GM12878 (cell line): ENCODE results near the gene HIVEP3. TPM values are rescaled to one million over a fixed set of nuclear protein-coding genes. Genes with fewer than 3 reads are reported as not detected.

ENCODE experiments used
- ATAC-seq: fragments of 200-7000 bp; cut with Tn5 transposase; 3 replicates; pipeline ENCODE4 v1.9.1; 2020; ENCODE audit warnings: mild to moderate bottlenecking, moderate library complexity
- BruUV-seq: library from RNA; stranded (reverse); fragments of 400-500 nt; replicated peaks from 2 replicates; lab custom pipeline; 2021; lab: Mats Ljungman, UMichigan
- CTCF ChIA-PET: fragments of 300-600 bp; sonication (Branson Sonifier 250); formaldehyde crosslinking; extraction: SDS; loops from one replicate; lab custom pipeline; 2021; ENCODE audit warnings: inconsistent platforms; lab: Yijun Ruan, JAX
- POLR2A ChIA-PET: fragments of 350-600 bp; formaldehyde crosslinking; extraction: SDS; loops from one replicate; lab custom pipeline; 2021; ENCODE audit warnings: inconsistent platforms; lab: Charles Lee
- RAD21 ChIA-PET: fragments of 300-600 bp; sonication (Branson Sonifier 250); formaldehyde crosslinking; loops from one replicate; lab custom pipeline; 2023; ENCODE audit warnings: antibody characterized with exemption; ENCODE audit not compliant: unreplicated experiment; lab: Charles Lee
- SMC1A ChIA-PET: fragments of 300-600 bp; sonication (Branson Sonifier 250); formaldehyde crosslinking; loops from one replicate; lab custom pipeline; 2023; ENCODE audit not compliant: unreplicated experiment, uncharacterized antibody; lab: Charles Lee
- DNase-seq: peaks from one replicate; pipeline ENCODE4 v3.0.0-alpha.2; 2011; ENCODE audit warnings: low read depth, low spot score
- FAIRE-seq: peaks from 3 replicates; lab custom pipeline; 2011; peaks lifted over from hg19 to GRCh38; lab: Jason Lieb, UNC
- H2AFZ ChIP-seq: 2 replicates; pipeline ENCODE4 v1.6.0; 2011; ENCODE audit warnings: low read depth, low read length, control low read depth; ENCODE audit not compliant: control insufficient read depth
- H3K27ac ChIP-seq: 2 replicates; pipeline ENCODE4 v1.5.1; 2011; ENCODE audit warnings: control low read depth; ENCODE audit not compliant: control insufficient read depth, insufficient read depth
- H3K27me3 ChIP-seq, 2 experiments: replicated peaks in 1 of 2; 2 replicates each; pipeline versions ENCODE4 v1.6.0 to v1.6.1; 2011; ENCODE audit warnings: low read length in 1 of 2; ENCODE audit not compliant: control insufficient read depth in 2 of 2, insufficient read depth in 2 of 2
- H3K36me3 ChIP-seq, 2 experiments: 2 replicates each; pipeline ENCODE4 v1.5.1; 2011; ENCODE audit warnings: low read length in 1 of 2; ENCODE audit not compliant: control insufficient read depth in 2 of 2, insufficient read depth in 2 of 2
- H3K4me1 ChIP-seq: 2 replicates; pipeline ENCODE4 v1.6.1; 2011; ENCODE audit warnings: mild to moderate bottlenecking, low read length, moderate library complexity, mixed read lengths; ENCODE audit not compliant: control insufficient read depth, insufficient read depth
- H3K4me2 ChIP-seq: 2 replicates; pipeline ENCODE4 v1.6.0; 2011; ENCODE audit warnings: control low read depth; ENCODE audit not compliant: control insufficient read depth, insufficient read depth
- H3K4me3 ChIP-seq: fragments of 200-600 bp; sonication (generic); 2 replicates; pipeline ENCODE4 v1.5.1; 2016
- H3K79me2 ChIP-seq: 2 replicates; pipeline ENCODE4 v1.6.0; 2011; ENCODE audit warnings: low read length; ENCODE audit not compliant: control insufficient read depth, insufficient read depth
- H3K9ac ChIP-seq: 2 replicates; pipeline ENCODE4 v1.8.0; 2011; ENCODE audit warnings: low read length, control low read depth, mixed read lengths; ENCODE audit not compliant: control insufficient read depth, insufficient read depth
- H3K9me3 ChIP-seq: replicated peaks from 3 replicates; pipeline ENCODE4 v1.5.1; 2011; ENCODE audit warnings: mild to moderate bottlenecking, low read length; ENCODE audit not compliant: control insufficient read depth, insufficient read depth
- H4K20me1 ChIP-seq: 2 replicates; pipeline ENCODE4 v1.6.0; 2011; ENCODE audit not compliant: control insufficient read depth, insufficient read depth
- CBX3 ChIP-seq: fragments of 200-600 bp; sonication (generic); IDR thresholded peaks from 2 replicates; pipeline ENCODE4 v1.6.1; 2016; ENCODE audit warnings: low read depth, borderline replicate concordance
- CHD4 ChIP-seq: fragments of 200-600 bp; sonication (generic); IDR thresholded peaks from 2 replicates; pipeline ENCODE4 v1.6.1; 2016; ENCODE audit warnings: mild to moderate bottlenecking
- DPF2 ChIP-seq: fragments of 450-650 bp; IDR thresholded peaks from 2 replicates; pipeline ENCODE4 v1.6.1; 2017; ENCODE audit warnings: mild to moderate bottlenecking
- E2F8 ChIP-seq: fragments of 450-650 bp; IDR thresholded peaks from 2 replicates; pipeline ENCODE4 v1.6.1; 2018; ENCODE audit warnings: mild to moderate bottlenecking, low read depth, moderate library complexity; ENCODE audit not compliant: partially characterized antibody
- E4F1 ChIP-seq: fragments of 450-650 bp; IDR thresholded peaks from 2 replicates; pipeline ENCODE4 v1.6.1; 2018; ENCODE audit warnings: borderline replicate concordance, mild to moderate bottlenecking; ENCODE audit not compliant: partially characterized antibody
- FOS ChIP-seq: IDR thresholded peaks from 3 replicates; pipeline ENCODE4 v1.6.1; 2011; ENCODE audit warnings: borderline replicate concordance; ENCODE audit not compliant: insufficient read length; ENCODE audit errors: extremely low read depth
- FOXM1 ChIP-seq: IDR thresholded peaks from 2 replicates; pipeline ENCODE4 v1.6.1; 2012; ENCODE audit warnings: low read depth, mild to moderate bottlenecking, inconsistent platforms, low read length, moderate library complexity
- IRF4 ChIP-seq: IDR thresholded peaks from 2 replicates; pipeline ENCODE4 v1.6.1; 2011; ENCODE audit warnings: low read depth, low read length
- NFXL1 ChIP-seq: fragments of 450-650 bp; IDR thresholded peaks from 2 replicates; pipeline ENCODE4 v1.6.1; 2017; ENCODE audit warnings: antibody characterized with exemption, mild to moderate bottlenecking, borderline replicate concordance
- NRF1 ChIP-seq: conservative IDR thresholded peaks from 2 replicates; pipeline ENCODE4 v1.6.1; 2011; ENCODE audit warnings: mild to moderate bottlenecking, low read depth, low read length, improper control_type of control experiment
- RAD51 ChIP-seq: fragments of 450-650 bp; IDR thresholded peaks from 2 replicates; pipeline ENCODE4 v1.6.1; 2016; ENCODE audit warnings: moderate library complexity, mild to moderate bottlenecking, inconsistent platforms
- STAT1 ChIP-seq: fragments of 450-650 bp; conservative IDR thresholded peaks from 2 replicates; pipeline ENCODE4 v1.6.1; 2014; ENCODE audit warnings: antibody characterized with exemption, mild to moderate bottlenecking
- ZNF274 ChIP-seq: IDR thresholded peaks from one replicate; pipeline ENCODE4 v1.8.0; 2011; ENCODE audit not compliant: insufficient read length, insufficient read depth
- WGBS: methylation state at CpG from one replicate; pipeline ENCODE4 v1.1.6; 2016; ENCODE audit warnings: low lambda C conversion rate; ENCODE audit not compliant: insufficient replicate concordance, insufficient coverage; ENCODE audit errors: missing lambda C conversion rate; 5-methylcytosine and 5-hydroxymethylcytosine counted together
- in situ Hi-C: fragments of 300-500 bp; cut with MboI; formaldehyde crosslinking; loops from 9 replicates; pipeline ENCODE4 v1.14.3; 2018; ENCODE audit warnings: mixed read lengths
- intact Hi-C: fragments of 100-400 bp; cut with micrococcal nuclease; formaldehyde crosslinking; loops from one replicate; pipeline ENCODE4 v1.14.2; 2022; ENCODE audit not compliant: unreplicated experiment
- polyA plus RNA-seq, 11 experiments: library from polyadenylated mRNA; depleted of rRNA in 4 of 11; unstranded in 6 of 11; stranded (reverse) in 5 of 11; fragments of >200 nt; fragmentation: Nextera tagmentation in 4 of 11; fragmentation: Illumina TruSeq in 1 of 11; extraction: Ambion mirVana in 4 of 11; extraction: Trizol in 1 of 11; gene quantifications; 1 replicate in 1 of 11; 2 replicates in 10 of 11; pipeline versions ENCODE4 v1.2.1 to v1.2.3, GENCODE V29; 2011 to 2016; ENCODE audit warnings: inconsistent platforms in 2 of 11, missing spikeins in 2 of 11, low read depth in 1 of 11
- total RNA-seq, 4 experiments: library from RNA; depleted of rRNA in 3 of 4; stranded (reverse); fragments of >200 nt in 3 of 4; fragmentation: Illumina TruSeq in 1 of 4; extraction: Trizol in 1 of 4; gene quantifications; 2 replicates each; pipeline versions ENCODE4 v1.2.1 to v1.2.3, GENCODE V29; 2013 to 2021
- TF ChIP-seq, protein P1 (sequence below): fragments of 450-650 bp; IDR thresholded peaks from 2 replicates; pipeline ENCODE4 v1.6.1; 2017; ENCODE audit warnings: antibody characterized with exemption, mild to moderate bottlenecking, moderate library complexity

The HIVEP3 gene
- total and polyA plus RNA-seq, 10 of the 15 experiments (the other 5 are each of a cell fraction or from before 2014, with no cell fraction given) = 1.8 to 13.6 (median 3.8) TPM

- Histone ChIP-seq H3K36me3 (no peaks in the 10 kb centered on the region), H3K27ac (no peak overlapping the region), H3K9ac (no peak overlapping the region), H2AFZ (no peak overlapping the region), H3K4me1 (no peaks in the 10 kb centered on the region), H3K79me2 (no peaks in the 10 kb centered on the region), H3K4me2 (no peak overlapping the region), H3K9me3 (no peaks in the 10 kb centered on the region; the same call in 1 of the 3 replicates), H4K20me1 (no peaks in the 10 kb centered on the region), H3K27me3 (no peaks in the 10 kb centered on the region), H3K4me3 (no peak overlapping the region)
- no TSS peak for BruUV-seq
- intact Hi-C loops = no loop called here
- DNase-seq (no peak), FAIRE-seq (no peak), ATAC-seq (no peak)
- ChIA-PET RAD21 (no interaction called here), POLR2A (no interaction called here), CTCF (no interaction called here), SMC1A (no interaction called here)
- in situ Hi-C loops = no loop called here
- 91% methylated on average over 5 of the region's 5 CpGs for WGBS
- TF ChIP-seq NFXL1 = no peak
- TF ChIP-seq, protein P1, sequence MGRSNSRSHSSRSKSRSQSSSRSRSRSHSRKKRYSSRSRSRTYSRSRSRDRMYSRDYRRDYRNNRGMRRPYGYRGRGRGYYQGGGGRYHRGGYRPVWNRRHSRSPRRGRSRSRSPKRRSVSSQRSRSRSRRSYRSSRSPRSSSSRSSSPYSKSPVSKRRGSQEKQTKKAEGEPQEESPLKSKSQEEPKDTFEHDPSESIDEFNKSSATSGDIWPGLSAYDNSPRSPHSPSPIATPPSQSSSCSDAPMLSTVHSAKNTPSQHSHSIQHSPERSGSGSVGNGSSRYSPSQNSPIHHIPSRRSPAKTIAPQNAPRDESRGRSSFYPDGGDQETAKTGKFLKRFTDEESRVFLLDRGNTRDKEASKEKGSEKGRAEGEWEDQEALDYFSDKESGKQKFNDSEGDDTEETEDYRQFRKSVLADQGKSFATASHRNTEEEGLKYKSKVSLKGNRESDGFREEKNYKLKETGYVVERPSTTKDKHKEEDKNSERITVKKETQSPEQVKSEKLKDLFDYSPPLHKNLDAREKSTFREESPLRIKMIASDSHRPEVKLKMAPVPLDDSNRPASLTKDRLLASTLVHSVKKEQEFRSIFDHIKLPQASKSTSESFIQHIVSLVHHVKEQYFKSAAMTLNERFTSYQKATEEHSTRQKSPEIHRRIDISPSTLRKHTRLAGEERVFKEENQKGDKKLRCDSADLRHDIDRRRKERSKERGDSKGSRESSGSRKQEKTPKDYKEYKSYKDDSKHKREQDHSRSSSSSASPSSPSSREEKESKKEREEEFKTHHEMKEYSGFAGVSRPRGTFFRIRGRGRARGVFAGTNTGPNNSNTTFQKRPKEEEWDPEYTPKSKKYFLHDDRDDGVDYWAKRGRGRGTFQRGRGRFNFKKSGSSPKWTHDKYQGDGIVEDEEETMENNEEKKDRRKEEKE = no peak
- no peak for TF ChIP-seq FOS
- TF ChIP-seq ZNF274 = no peak
- no peak for TF ChIP-seq RAD51
- no peak for TF ChIP-seq DPF2
- no peak for TF ChIP-seq STAT1
- TF ChIP-seq FOXM1 = no peak
- TF ChIP-seq IRF4 = no peak
- no peak for TF ChIP-seq CBX3
- no peak for TF ChIP-seq NRF1
- TF ChIP-seq E2F8 = no peak
- TF ChIP-seq E4F1 = no peak
- TF ChIP-seq CHD4 = no peak
Observed at GRCh38 chr1:41530411-41530810, 388.3 kb downstream of the HIVEP3 start.
